ENCODE data around the gene C17orf67.
"Not testable (repeated sequence)": the region's sequence is repeated elsewhere in the genome, so short reads cannot be mapped to it uniquely, and the experiment has no call there.

C17orf67 gene

GRCh38 chr17:56773124-56773523, 60.6 kb downstream of the C17orf67 start:
- DNase-seq (ENCODE audit: low spot score), result no peak

GRCh38 chr17:56772442-56772841, 61.3 kb downstream of the C17orf67 start:
- DNase-seq (ENCODE audit: low spot score), result no peak

- DNase-seq (ENCODE audit: low spot score), result no peak
These were observed 61.7 kb downstream of the C17orf67 start for GRCh38 chr17:56771975-56772374.

- no peak for DNase-seq (ENCODE audit: low spot score)
These were observed 62.2 kb downstream of the C17orf67 start for GRCh38 chr17:56771563-56771962.

- no peak for DNase-seq (ENCODE audit: low spot score)
These were observed 63.3 kb downstream of the C17orf67 start for GRCh38 chr17:56770427-56770826.

GRCh38 chr17:56765449-56765848, 68.3 kb downstream of the C17orf67 start:
- no peak for DNase-seq (ENCODE audit: low spot score)

- no peak for DNase-seq (ENCODE audit: low spot score)
These were observed 70.7 kb downstream of the C17orf67 start for GRCh38 chr17:56762988-56763387.

- DNase-seq (ENCODE audit: low spot score), result no peak
These were observed 71.6 kb downstream of the C17orf67 start for GRCh38 chr17:56762144-56762543.

- no peak for DNase-seq (ENCODE audit: low spot score)
These were observed 72.3 kb downstream of the C17orf67 start for GRCh38 chr17:56761387-56761786.

- not testable (repeated sequence) for DNase-seq (ENCODE audit: low spot score)
These were observed 76.1 kb downstream of the C17orf67 start for GRCh38 chr17:56757611-56758010.

GRCh38 chr17:56756536-56756935, 77.2 kb downstream of the C17orf67 start:
- DNase-seq (ENCODE audit: low spot score), result peak; percentile 6

- no peak for DNase-seq (ENCODE audit: low spot score)
These were observed 78.4 kb downstream of the C17orf67 start for GRCh38 chr17:56755310-56755709.

- no peak for DNase-seq (ENCODE audit: low spot score)
These were observed 79.1 kb downstream of the C17orf67 start for GRCh38 chr17:56754523-56755208.

GRCh38 chr17:56752263-56752836, 81.4 kb downstream of the C17orf67 start:
- peak; percentile 26 for DNase-seq (ENCODE audit: low spot score)

- no peak for DNase-seq (ENCODE audit: low spot score)
These were observed 82.5 kb downstream of the C17orf67 start for GRCh38 chr17:56751145-56751738.

- no peak for DNase-seq (ENCODE audit: low spot score)
These were observed 89.0 kb downstream of the C17orf67 start for GRCh38 chr17:56744721-56745120.

- no peak for DNase-seq (ENCODE audit: low spot score)
These were observed 91.1 kb downstream of the C17orf67 start for GRCh38 chr17:56742601-56743000.

Data from LoVo (cell line).